ENCODE data around the gene RELA. TPM values are rescaled to one million over a fixed set of nuclear protein-coding genes. Genes with fewer than 3 reads are reported as not detected.

RELA gene
- total and polyA plus RNA-seq, 10 of the 15 experiments (the other 5 are each of a cell fraction or from before 2014, with no cell fraction given) = 5.1 to 56.4 (median 34.2) TPM

GRCh38 chr11:65640483-65641296 lies 22.0 kb downstream of the RELA start:
- H3K27ac ChIP-seq (ENCODE audit: control insufficient read depth, insufficient read depth) = peak overlapping the region; percentile 89
- BruUV-seq (replicated peaks) = no TSS peak
- intact Hi-C loops (cut with micrococcal nuclease; ENCODE audit: unreplicated experiment) = loop anchor here (1.0 kb wide), 1 partner anchor 23 kb away; no protein-coding TSS in a partner anchor
- in situ Hi-C loops (cut with MboI) = no loop called here
- peaks cover 11 to 31% of the 10 kb centered on the region in 2 experiments for H3K36me3 ChIP-seq (ENCODE audit: control insufficient read depth in 2 of 2, insufficient read depth in 2 of 2, low read length in 1 of 2)
- ATAC-seq (peak; percentile 5), FAIRE-seq (peak; percentile 80), DNase-seq (ENCODE audit: low read depth, low spot score) (no peak)
- SMC1A ChIA-PET (ENCODE audit: uncharacterized antibody, unreplicated experiment) = interaction anchor here (1.2 to 3.6 kb wide), 3 partner anchors 12 to 22 kb away, joined by 3 to 33 read pairs (median 14); partner anchors contain the start of gene RELA
- POLR2A ChIA-PET = interaction anchor here (0.9 to 7.6 kb wide), 12 partner anchors 13 to 250 kb away, joined by 3 to 100 read pairs (median 7); partner anchors contain the start of genes CCDC85B, EHBP1L1, PCNX3 and RELA
- peak overlapping the region; percentile 92 for H3K9ac ChIP-seq (ENCODE audit: control insufficient read depth, insufficient read depth, low read length)
- peak overlapping the region; percentile 28 for H2AFZ ChIP-seq (ENCODE audit: control insufficient read depth, low read depth, low read length)
- H3K79me2 ChIP-seq (ENCODE audit: control insufficient read depth, insufficient read depth, low read length) = peaks cover 42% of the 10 kb centered on the region
- H4K20me1 ChIP-seq (ENCODE audit: control insufficient read depth, insufficient read depth) = no peaks in the 10 kb centered on the region
- peaks cover 34% of the 10 kb centered on the region for H3K4me1 ChIP-seq (ENCODE audit: control insufficient read depth, insufficient read depth, low read length)
- no peaks in the 10 kb centered on the region for H3K27me3 ChIP-seq (replicated peaks in 1 of 2; ENCODE audit: control insufficient read depth in 2 of 2, insufficient read depth in 2 of 2, low read length in 1 of 2)
- H3K9me3 ChIP-seq (replicated peaks; ENCODE audit: control insufficient read depth, insufficient read depth, low read length) = no peaks in the 10 kb centered on the region
- 8% methylated on average over 31 of the region's 35 CpGs for WGBS (ENCODE audit: insufficient coverage, insufficient replicate concordance, low lambda C conversion rate, missing lambda C conversion rate)
- RAD21 ChIA-PET (ENCODE audit: unreplicated experiment) = interaction anchor here (0.7 to 1.7 kb wide), 5 partner anchors 12 to 139 kb away, joined by 3 to 8 read pairs (median 3); partner anchors contain the start of gene EHBP1L1
- peak overlapping the region; percentile 85 for H3K4me3 ChIP-seq
- peak overlapping the region; percentile 99 for H3K4me2 ChIP-seq (ENCODE audit: control insufficient read depth, insufficient read depth)
- CTCF ChIA-PET = interaction anchor here (0.7 to 2.5 kb wide), 9 partner anchors 13 to 152 kb away, joined by 3 to 9 read pairs (median 3); no protein-coding TSS in a partner anchor
- TF ChIP-seq SPI1 (IDR thresholded peaks at IDR 0.05; ENCODE audit: borderline replicate concordance, insufficient read depth, low read depth, low read length) = peak; percentile 83
- TF ChIP-seq, protein P1, sequence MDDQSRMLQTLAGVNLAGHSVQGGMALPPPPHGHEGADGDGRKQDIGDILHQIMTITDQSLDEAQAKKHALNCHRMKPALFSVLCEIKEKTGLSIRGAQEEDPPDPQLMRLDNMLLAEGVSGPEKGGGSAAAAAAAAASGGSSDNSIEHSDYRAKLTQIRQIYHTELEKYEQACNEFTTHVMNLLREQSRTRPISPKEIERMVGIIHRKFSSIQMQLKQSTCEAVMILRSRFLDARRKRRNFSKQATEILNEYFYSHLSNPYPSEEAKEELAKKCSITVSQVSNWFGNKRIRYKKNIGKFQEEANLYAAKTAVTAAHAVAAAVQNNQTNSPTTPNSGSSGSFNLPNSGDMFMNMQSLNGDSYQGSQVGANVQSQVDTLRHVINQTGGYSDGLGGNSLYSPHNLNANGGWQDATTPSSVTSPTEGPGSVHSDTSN (IDR thresholded peaks at IDR 0.05; ENCODE audit: insufficient replicate concordance, low read depth, low read length) = no peak
- TF ChIP-seq NFYB (IDR thresholded peaks at IDR 0.05; ENCODE audit: insufficient read depth, low read depth, low read length) = no peak
- TF ChIP-seq NKRF (conservative IDR thresholded peaks at IDR 0.05) = peak; percentile 63; the same call in 1 of the 2 replicates
- no peak for TF ChIP-seq RFX5 (IDR thresholded peaks at IDR 0.05; ENCODE audit: low read depth, low read length)
- TF ChIP-seq ELK1 (IDR thresholded peaks at IDR 0.05; ENCODE audit: low read depth, low read length) = no peak
- no peak for TF ChIP-seq EGR1 (IDR thresholded peaks at IDR 0.05; ENCODE audit: borderline replicate concordance in 1 of 2, low read depth in 2 of 2, low read length in 2 of 2)
- no peak for TF ChIP-seq RB1 (IDR thresholded peaks at IDR 0.05; ENCODE audit: borderline replicate concordance)
- TF ChIP-seq ZBTB11 (CRISPR knock-in tag; IDR thresholded peaks at IDR 0.05) = no peak
- TF ChIP-seq MXI1 (IDR thresholded peaks at IDR 0.05; ENCODE audit: low read depth, low read length) = no peak; the same call in 1 of the 2 replicates
- no peak for TF ChIP-seq FOXK2 (IDR thresholded peaks at IDR 0.05)
- TF ChIP-seq SP1 (IDR thresholded peaks at IDR 0.05; ENCODE audit: low read depth, low read length) = no peak
